Measurements from ENCODE around the gene PEX5L.

PEX5L gene

DNA sequence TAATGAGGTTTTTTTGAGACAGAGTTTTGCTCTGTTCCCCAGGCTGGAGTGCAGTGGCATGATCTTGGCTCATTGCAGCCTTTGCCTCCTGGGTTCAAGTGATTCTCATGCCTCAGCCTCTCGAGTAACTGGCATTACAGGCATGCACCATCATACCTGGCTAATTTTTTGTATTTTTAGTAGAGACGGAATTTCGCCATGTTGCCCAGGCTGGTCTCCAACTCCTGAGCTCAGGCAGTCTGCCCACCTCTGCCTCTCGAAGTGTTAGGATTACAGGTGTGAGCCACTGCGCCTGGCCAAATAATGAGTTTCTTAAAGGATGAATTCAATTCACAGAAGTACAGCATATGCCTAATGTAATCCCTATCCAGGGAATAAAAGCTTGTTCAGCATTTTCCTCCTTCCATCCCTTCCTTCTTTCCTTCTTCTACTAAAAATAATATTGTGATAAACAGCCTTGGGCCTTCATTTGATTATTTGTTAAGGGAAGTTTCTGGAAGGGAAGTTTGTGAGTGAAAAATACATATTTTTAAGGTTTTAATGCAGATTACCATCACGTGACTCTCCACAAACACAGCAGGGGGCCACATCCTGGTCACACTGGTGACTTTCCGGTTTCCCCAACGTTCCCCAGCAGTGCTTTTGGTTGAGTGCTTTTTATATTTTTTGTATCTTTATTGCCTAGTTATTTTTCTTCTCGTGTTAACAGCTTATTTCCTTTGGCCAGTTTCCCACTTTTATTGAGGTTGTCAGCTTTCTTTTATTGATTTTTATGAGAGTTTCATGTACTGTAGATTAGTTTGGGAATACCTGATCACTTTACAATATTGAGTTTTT, 267.1 kb downstream of the PEX5L start:
- Histone ChIP-seq H3K36me3 (ENCODE audit: control insufficient read depth, insufficient read depth, low read length, severe bottlenecking) (peaks cover 26% of the 10 kb centered on the region), H3K4me3 (ENCODE audit: low read length) (no peak overlapping the region), H3K9me3 (ENCODE audit: control insufficient read depth, low read length) (no peaks in the 10 kb centered on the region), H3K4me1 (ENCODE audit: control insufficient read depth, insufficient read depth, low read length) (no peaks in the 10 kb centered on the region), H3K27me3 (replicated peaks; ENCODE audit: control insufficient read depth, insufficient read depth, low read length) (no peaks in the 10 kb centered on the region), H3K9ac (ENCODE audit: low read length) (no peak overlapping the region)
- DNase-seq (ENCODE audit: low read depth): no peak

DNA sequence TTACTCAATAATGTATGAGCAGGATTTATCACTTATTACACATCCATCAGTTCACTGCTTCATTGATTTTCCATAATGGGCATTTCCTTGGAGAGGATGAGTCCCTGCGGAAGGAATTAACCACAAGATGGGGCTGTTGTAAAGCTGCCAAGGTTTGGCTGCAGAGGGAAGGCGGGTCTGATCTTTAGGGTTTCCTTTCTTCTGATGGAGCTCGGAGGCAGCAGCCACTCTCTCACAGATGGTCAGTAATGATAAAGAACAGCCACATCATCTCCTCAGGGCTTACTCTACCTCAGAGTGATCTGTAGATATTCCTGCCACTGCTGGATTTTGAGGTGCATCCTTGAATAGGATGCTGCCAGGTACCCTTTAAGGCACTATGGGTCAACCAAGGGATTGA, 268.7 kb downstream of the PEX5L start:
- H3K36me3 ChIP-seq (ENCODE audit: control insufficient read depth, insufficient read depth, low read length, severe bottlenecking): peaks cover 32% of the 10 kb centered on the region
- no peak overlapping the region for H3K9ac ChIP-seq (ENCODE audit: low read length)
- no peaks in the 10 kb centered on the region for H3K9me3 ChIP-seq (ENCODE audit: control insufficient read depth, low read length)
- no peaks in the 10 kb centered on the region for H3K27me3 ChIP-seq (replicated peaks; ENCODE audit: control insufficient read depth, insufficient read depth, low read length)
- peak; percentile 85 for DNase-seq (ENCODE audit: low read depth)
- H3K4me1 ChIP-seq (ENCODE audit: control insufficient read depth, insufficient read depth, low read length): no peaks in the 10 kb centered on the region
- H3K4me3 ChIP-seq (ENCODE audit: low read length): no peak overlapping the region

DNA sequence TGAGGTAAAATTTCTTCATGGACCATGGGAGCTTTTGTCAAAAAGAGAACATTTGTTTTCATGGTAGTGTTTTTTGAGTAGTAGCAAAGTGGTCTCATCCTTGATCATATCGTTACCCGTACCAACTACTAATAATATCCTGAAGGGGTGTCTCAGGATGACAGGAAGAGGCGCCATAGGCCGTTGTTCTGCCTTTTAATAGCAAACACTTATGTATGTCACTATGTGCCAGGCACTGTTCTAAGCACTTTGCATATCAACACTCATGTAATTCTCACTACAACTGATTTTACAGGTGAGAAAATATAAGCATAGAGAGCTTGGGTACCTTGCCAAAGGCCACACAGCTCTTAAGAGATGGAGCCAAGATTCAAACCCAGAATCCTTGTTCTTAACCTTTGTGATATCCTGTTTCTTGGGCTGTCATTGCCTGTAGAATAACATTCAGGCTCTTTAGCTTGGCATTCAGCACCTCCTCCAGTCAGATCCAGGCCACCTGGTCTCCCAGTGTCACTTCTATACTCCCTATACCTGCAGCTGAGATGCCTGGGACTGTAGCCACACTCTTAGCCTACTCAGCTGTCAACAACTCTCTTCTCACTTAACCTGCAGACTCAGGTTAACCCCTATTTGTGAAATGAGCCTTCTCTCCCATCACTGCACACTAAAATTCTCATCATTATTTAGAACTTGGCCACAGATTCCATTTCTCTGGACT, 270.2 kb downstream of the PEX5L start:
- Histone ChIP-seq H3K9me3 (ENCODE audit: control insufficient read depth, low read length) (no peaks in the 10 kb centered on the region), H3K9ac (ENCODE audit: low read length) (no peak overlapping the region), H3K36me3 (ENCODE audit: control insufficient read depth, insufficient read depth, low read length, severe bottlenecking) (peaks cover 32% of the 10 kb centered on the region), H3K27me3 (replicated peaks; ENCODE audit: control insufficient read depth, insufficient read depth, low read length) (no peaks in the 10 kb centered on the region), H3K4me3 (ENCODE audit: low read length) (no peak overlapping the region), H3K4me1 (ENCODE audit: control insufficient read depth, insufficient read depth, low read length) (no peaks in the 10 kb centered on the region)
- DNase-seq (ENCODE audit: low read depth): no peak

DNA sequence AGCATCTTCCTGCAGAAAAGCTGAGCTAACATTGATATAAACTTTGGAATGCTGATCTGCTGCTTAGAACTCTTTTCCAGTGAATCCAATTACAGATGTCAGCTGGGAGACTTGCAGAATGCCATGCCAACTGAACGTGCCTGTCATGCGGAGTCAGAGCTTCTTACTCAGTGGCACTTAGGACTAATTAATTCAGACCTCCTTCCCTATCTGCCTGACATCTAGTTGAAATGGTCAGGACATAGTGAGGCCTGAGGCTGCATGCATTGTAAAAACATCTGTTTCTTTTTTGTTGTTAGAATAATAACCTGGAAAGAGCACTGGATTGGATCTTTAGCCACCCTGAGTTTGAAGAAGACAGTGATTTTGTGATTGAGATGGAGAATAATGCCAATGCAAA, 271.3 kb downstream of the PEX5L start:
- no peaks in the 10 kb centered on the region for H3K27me3 ChIP-seq (replicated peaks; ENCODE audit: control insufficient read depth, insufficient read depth, low read length)
- no peak for DNase-seq (ENCODE audit: low read depth)
- peaks cover 32% of the 10 kb centered on the region for H3K36me3 ChIP-seq (ENCODE audit: control insufficient read depth, insufficient read depth, low read length, severe bottlenecking)
- no peaks in the 10 kb centered on the region for H3K9me3 ChIP-seq (ENCODE audit: control insufficient read depth, low read length)
- no peak overlapping the region for H3K9ac ChIP-seq (ENCODE audit: low read length)
- no peak overlapping the region for H3K4me3 ChIP-seq (ENCODE audit: low read length)
- no peaks in the 10 kb centered on the region for H3K4me1 ChIP-seq (ENCODE audit: control insufficient read depth, insufficient read depth, low read length)

DNA sequence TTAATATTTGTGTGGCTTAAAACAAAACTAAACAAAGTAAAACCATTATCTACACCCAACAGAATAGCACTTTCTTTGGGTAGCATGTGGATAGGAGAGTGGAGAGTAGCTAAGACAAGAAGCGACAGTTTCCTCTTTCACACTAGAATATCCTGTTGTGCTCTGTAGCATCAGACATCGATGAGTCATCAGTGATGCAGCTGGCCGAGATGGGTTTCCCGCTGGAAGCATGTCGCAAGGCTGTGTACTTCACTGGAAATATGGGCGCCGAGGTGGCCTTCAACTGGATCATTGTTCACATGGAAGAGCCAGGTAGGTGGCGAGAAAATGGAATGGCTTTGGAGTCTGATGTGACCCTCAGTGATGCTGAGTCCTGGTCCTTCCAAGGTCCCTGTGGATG, 275.8 kb downstream of the PEX5L start:
- no peaks in the 10 kb centered on the region for H3K9me3 ChIP-seq (ENCODE audit: control insufficient read depth, low read length)
- H3K36me3 ChIP-seq (ENCODE audit: control insufficient read depth, insufficient read depth, low read length, severe bottlenecking): peaks cover 28% of the 10 kb centered on the region
- H3K4me1 ChIP-seq (ENCODE audit: control insufficient read depth, insufficient read depth, low read length): no peaks in the 10 kb centered on the region
- no peak for DNase-seq (ENCODE audit: low read depth)
- H3K9ac ChIP-seq (ENCODE audit: low read length): no peak overlapping the region
- no peak overlapping the region for H3K4me3 ChIP-seq (ENCODE audit: low read length)
- H3K27me3 ChIP-seq (replicated peaks; ENCODE audit: control insufficient read depth, insufficient read depth, low read length): no peaks in the 10 kb centered on the region

DNA sequence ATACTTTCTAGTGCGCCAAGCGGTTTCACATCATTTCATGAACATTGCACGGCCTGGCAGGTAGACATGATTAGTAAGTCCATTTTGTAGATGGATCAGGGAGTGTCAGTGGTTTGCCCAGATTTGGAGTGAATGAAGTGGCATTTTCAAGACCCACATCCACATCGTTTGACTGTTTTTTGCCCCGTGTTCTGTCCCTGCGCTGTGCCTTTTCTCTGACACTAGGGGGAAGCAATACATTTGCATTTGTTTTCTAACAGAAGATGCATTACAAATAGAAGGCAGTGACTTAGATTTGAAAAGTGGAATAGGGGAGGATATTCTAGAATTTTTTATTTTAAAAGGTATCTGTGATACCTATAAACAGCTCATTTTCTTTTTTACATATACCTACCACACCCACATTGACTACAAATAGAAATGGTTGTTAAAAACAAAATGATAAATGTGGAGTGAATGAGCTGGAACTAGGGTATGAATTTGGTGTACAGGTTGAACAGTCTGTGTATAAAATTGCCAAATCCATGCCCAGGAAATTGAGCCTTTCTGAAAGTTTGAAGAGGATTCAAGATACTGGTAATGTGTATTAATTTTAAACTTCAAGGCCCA, 285.9 kb downstream of the PEX5L start:
- Histone ChIP-seq H3K9ac (ENCODE audit: low read length) (no peak overlapping the region), H3K36me3 (ENCODE audit: control insufficient read depth, insufficient read depth, low read length, severe bottlenecking) (peaks cover 17% of the 10 kb centered on the region), H3K4me1 (ENCODE audit: control insufficient read depth, insufficient read depth, low read length) (no peaks in the 10 kb centered on the region), H3K4me3 (ENCODE audit: low read length) (no peak overlapping the region), H3K9me3 (ENCODE audit: control insufficient read depth, low read length) (no peaks in the 10 kb centered on the region), H3K27me3 (replicated peaks; ENCODE audit: control insufficient read depth, insufficient read depth, low read length) (no peaks in the 10 kb centered on the region)
- DNase-seq (ENCODE audit: low read depth): peak; percentile 64

DNA sequence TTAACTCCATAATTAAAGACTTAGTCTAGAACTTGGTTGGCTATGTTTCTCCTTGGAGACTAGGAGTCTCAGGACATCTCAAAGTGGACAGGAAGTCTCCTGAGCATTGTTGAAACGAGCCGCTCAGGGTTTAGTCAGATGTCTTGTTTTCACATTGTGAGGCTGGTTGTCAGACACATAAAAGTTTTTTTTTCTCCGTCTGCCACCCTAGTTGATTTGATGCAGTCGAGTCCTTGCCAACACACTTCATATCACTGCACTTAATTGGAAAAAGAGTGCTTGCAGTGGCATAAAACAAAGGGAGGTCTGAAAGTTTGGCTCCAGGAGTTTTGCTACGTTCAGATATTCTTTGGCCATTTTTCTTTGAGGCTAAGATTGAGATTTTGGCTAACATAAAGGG, 291.0 kb downstream of the PEX5L start:
- Histone ChIP-seq H3K9ac (ENCODE audit: low read length) (no peak overlapping the region), H3K27me3 (replicated peaks; ENCODE audit: control insufficient read depth, insufficient read depth, low read length) (no peaks in the 10 kb centered on the region), H3K4me1 (ENCODE audit: control insufficient read depth, insufficient read depth, low read length) (no peaks in the 10 kb centered on the region), H3K4me3 (ENCODE audit: low read length) (no peak overlapping the region), H3K9me3 (ENCODE audit: control insufficient read depth, low read length) (no peaks in the 10 kb centered on the region), H3K36me3 (ENCODE audit: control insufficient read depth, insufficient read depth, low read length, severe bottlenecking) (peaks cover 17% of the 10 kb centered on the region)
- no peak for DNase-seq (ENCODE audit: low read depth)

DNA sequence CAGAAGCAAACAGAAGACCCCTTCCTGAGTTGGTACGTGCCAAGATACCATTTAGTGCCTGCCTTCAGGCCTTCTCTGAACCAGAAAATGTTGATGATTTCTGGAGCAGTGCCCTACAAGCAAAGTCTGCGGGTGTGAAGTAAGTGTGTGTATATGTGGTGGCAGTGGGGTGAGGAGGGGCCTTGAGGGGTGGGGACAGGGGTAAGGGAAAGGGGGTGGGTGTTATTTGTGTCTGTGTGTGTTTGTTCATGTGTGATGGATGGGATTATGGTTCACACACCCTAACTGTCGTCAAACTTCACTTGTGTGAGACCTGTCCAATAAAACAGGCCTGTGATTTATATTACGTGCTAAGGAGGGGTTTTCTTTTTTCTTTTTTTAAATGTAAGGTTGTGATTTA, 291.7 kb downstream of the PEX5L start:
- no peak overlapping the region for H3K4me3 ChIP-seq (ENCODE audit: low read length)
- H3K4me1 ChIP-seq (ENCODE audit: control insufficient read depth, insufficient read depth, low read length): no peaks in the 10 kb centered on the region
- H3K36me3 ChIP-seq (ENCODE audit: control insufficient read depth, insufficient read depth, low read length, severe bottlenecking): peaks cover 21% of the 10 kb centered on the region
- H3K9me3 ChIP-seq (ENCODE audit: control insufficient read depth, low read length): no peaks in the 10 kb centered on the region
- no peak overlapping the region for H3K9ac ChIP-seq (ENCODE audit: low read length)
- no peak for DNase-seq (ENCODE audit: low read depth)
- no peaks in the 10 kb centered on the region for H3K27me3 ChIP-seq (replicated peaks; ENCODE audit: control insufficient read depth, insufficient read depth, low read length)

Data from adipocyte (in vitro differentiated cells).